HepG2 (cell line): ENCODE results near the gene PVRIG. TPM values are rescaled to one million over a fixed set of nuclear protein-coding genes. Genes with fewer than 3 reads are reported as not detected.
"Not testable (repeated sequence)": the region's sequence is repeated elsewhere in the genome, so short reads cannot be mapped to it uniquely, and the experiment has no call there.

Experiments
- ATAC-seq: fragments of 200-7000 bp; cut with Tn5 transposase; 3 replicates; pipeline ENCODE4 v1.9.1; 2020; ENCODE audit warnings: mild to moderate bottlenecking, moderate library complexity
- BruUV-seq: library from RNA; stranded (reverse); fragments of 400-500 nt; replicated peaks from 2 replicates; lab custom pipeline; 2021; lab: Mats Ljungman, UMichigan
- CTCF ChIA-PET: fragments of 300-600 bp; formaldehyde crosslinking; extraction: SDS; loops from one replicate; lab custom pipeline; 2021; ENCODE audit warnings: low total read pairs, inconsistent platforms, low intra/inter-chr PET ratio; lab: Yijun Ruan, JAX
- POLR2A ChIA-PET: fragments of 350-600 bp; sonication (Branson Sonifier 250); formaldehyde crosslinking; loops from one replicate; lab custom pipeline; 2020; ENCODE audit warnings: antibody characterized with exemption, inconsistent platforms; lab: Yijun Ruan, JAX
- DNase-seq: peaks from one replicate; pipeline ENCODE4 v3.0.0-alpha.2; 2015; ENCODE audit warnings: low spot score
- FAIRE-seq: peaks from 3 replicates; lab custom pipeline; 2011; peaks lifted over from hg19 to GRCh38; lab: Jason Lieb, UNC
- H2AFZ ChIP-seq: one replicate; pipeline ENCODE4 v1.6.1; 2011; ENCODE audit warnings: low read length, inconsistent platforms
- H3K27ac ChIP-seq: fragments of 300-600 bp; 3 replicates; pipeline ENCODE4 v1.8.0; 2011; ENCODE audit warnings: mixed run types, mild to moderate bottlenecking, mixed read lengths, low read length, inconsistent platforms; ENCODE audit not compliant: insufficient read depth; ENCODE audit errors: extremely low read length
- H3K27me3 ChIP-seq, 2 experiments: fragments of 200-600 bp in 1 of 2; 2 replicates in 1 of 2; 3 replicates in 1 of 2; pipeline versions ENCODE4 v1.6.0 to v1.8.0; 2011; ENCODE audit warnings: low read length in 2 of 2, mild to moderate bottlenecking in 2 of 2, moderate library complexity in 2 of 2, inconsistent platforms in 1 of 2; ENCODE audit not compliant: insufficient read depth in 2 of 2, control insufficient read depth in 1 of 2
- H3K36me3 ChIP-seq, 2 experiments: fragments of 200-600 bp in 1 of 2; replicated peaks in 1 of 2; 2 replicates in 1 of 2; 3 replicates in 1 of 2; pipeline versions ENCODE4 v1.5.1 to v1.8.0; 2011; ENCODE audit warnings: low read length in 2 of 2, inconsistent platforms in 1 of 2; ENCODE audit not compliant: insufficient read depth in 2 of 2, control insufficient read depth in 1 of 2
- H3K4me1 ChIP-seq: 2 replicates; pipeline ENCODE4 v1.5.1; 2012; ENCODE audit warnings: low read length, inconsistent platforms; ENCODE audit not compliant: insufficient read depth
- H3K4me2 ChIP-seq: 2 replicates; pipeline ENCODE4 v1.6.0; 2011; ENCODE audit warnings: low read depth, low read length, inconsistent platforms
- H3K4me3 ChIP-seq, 3 experiments: fragments of 200-600 bp in 1 of 3; sonication (generic), shearing (Covaris generic) in 1 of 3; replicated peaks in 1 of 3; 2 replicates each; pipeline ENCODE4 v1.5.1; 2011 to 2016; ENCODE audit warnings: low read length in 3 of 3, inconsistent platforms in 2 of 3, low read depth in 2 of 3, mild to moderate bottlenecking in 2 of 3, control low read depth in 1 of 3, mixed read lengths in 1 of 3; ENCODE audit not compliant: insufficient read depth in 1 of 3
- H3K79me2 ChIP-seq: one replicate; pipeline ENCODE4 v1.6.1; 2011; ENCODE audit warnings: low read length, inconsistent platforms; ENCODE audit not compliant: insufficient read depth
- H3K9ac ChIP-seq: 2 replicates; pipeline ENCODE4 v1.6.0; 2011; ENCODE audit warnings: mild to moderate bottlenecking, low read depth, low read length, inconsistent platforms; ENCODE audit not compliant: insufficient read depth
- H3K9me3 ChIP-seq: 2 replicates; pipeline ENCODE4 v1.5.1; 2012; ENCODE audit warnings: mild to moderate bottlenecking, low read length
- H4K20me1 ChIP-seq: 2 replicates; pipeline ENCODE4 v1.6.0; 2011; ENCODE audit warnings: inconsistent platforms, mild to moderate bottlenecking, low read length, moderate library complexity; ENCODE audit not compliant: insufficient read depth
- ATRX ChIP-seq: sonication (generic); formaldehyde crosslinking; IDR thresholded peaks from 2 replicates; pipeline ENCODE4 v1.4.0; 2020; ENCODE audit warnings: missing genetic modification reagents, borderline replicate concordance
- BCLAF1 ChIP-seq: fragments of 450-650 bp; IDR thresholded peaks from 2 replicates; pipeline ENCODE4 v1.6.1; 2017; ENCODE audit warnings: mild to moderate bottlenecking
- CTCF ChIP-seq: sonication (generic); formaldehyde crosslinking; IDR thresholded peaks from 2 replicates; pipeline ENCODE4 v1.5.0; 2020; ENCODE audit warnings: mild to moderate bottlenecking, missing genetic modification reagents, moderate library complexity
- HMG20A ChIP-seq: IDR thresholded peaks from 2 replicates; pipeline ENCODE4 v1.6.1; 2016; ENCODE audit warnings: borderline replicate concordance
- KAT7 ChIP-seq: IDR thresholded peaks from 2 replicates; pipeline ENCODE4 v1.6.1; 2018; ENCODE audit warnings: borderline replicate concordance, missing compliant biosample characterization
- KLF9 ChIP-seq: IDR thresholded peaks from 2 replicates; pipeline ENCODE4 v1.6.1; 2016; ENCODE audit warnings: low read depth
- MEIS2 ChIP-seq: sonication (generic); formaldehyde crosslinking; IDR thresholded peaks from 2 replicates; pipeline ENCODE4 v1.9.0; 2021; ENCODE audit warnings: mild to moderate bottlenecking, missing genetic modification reagents
- NFYB ChIP-seq: sonication (generic); formaldehyde crosslinking; IDR thresholded peaks from 2 replicates; pipeline ENCODE4 v1.4.0; 2020; ENCODE audit warnings: missing genetic modification reagents
- TOE1 ChIP-seq: sonication (generic); formaldehyde crosslinking; IDR thresholded peaks from 2 replicates; pipeline ENCODE4 v1.4.0; 2020; ENCODE audit warnings: mild to moderate bottlenecking, missing genetic modification reagents
- TP53 ChIP-seq: sonication (generic); formaldehyde crosslinking; conservative IDR thresholded peaks from 2 replicates; pipeline ENCODE4 v1.4.0; 2020; ENCODE audit warnings: missing genetic modification reagents
- ZNF546 ChIP-seq: sonication (generic); formaldehyde crosslinking; conservative IDR thresholded peaks from 2 replicates; pipeline ENCODE4 v1.8.1; 2023; ENCODE audit warnings: mild to moderate bottlenecking, missing genetic modification reagents
- ZSCAN29 ChIP-seq: sonication (generic); formaldehyde crosslinking; conservative IDR thresholded peaks from 2 replicates; pipeline ENCODE4 v1.4.0; 2020; ENCODE audit warnings: mild to moderate bottlenecking, missing genetic modification reagents
- WGBS: methylation state at CpG from one replicate; pipeline ENCODE4 v1.1.6; 2017; ENCODE audit warnings: low lambda C conversion rate; 5-methylcytosine and 5-hydroxymethylcytosine counted together
- in situ Hi-C: cut with HindIII; loops from 2 replicates; pipeline ENCODE4 v1.10.0; 2017; ENCODE audit warnings: low pct_unique_long_range_greater_than_20kb; ENCODE audit not compliant: extremely low pct_ligation_motif_present
- intact Hi-C: fragments of 100-400 bp; cut with micrococcal nuclease; formaldehyde crosslinking; loops from one replicate; pipeline ENCODE4 v1.10.0; 2022; ENCODE audit not compliant: unreplicated experiment
- polyA plus RNA-seq, 8 experiments: library from polyadenylated mRNA; depleted of rRNA in 3 of 8; stranded (reverse) in 7 of 8; unstranded in 1 of 8; fragments of >200 nt; fragmentation: Illumina TruSeq in 4 of 8; extraction: Trizol in 4 of 8; gene quantifications; 2 replicates each; pipeline versions ENCODE4 v1.2.1 to v1.2.3, GENCODE V29; 2011 to 2016; ENCODE audit warnings: low read depth in 4 of 8, missing spikeins in 1 of 8, mixed read lengths in 1 of 8; ENCODE audit not compliant: insufficient read depth in 1 of 8
- total RNA-seq, 5 experiments: library from RNA; depleted of rRNA; stranded (reverse); fragments of >200 nt; fragmentation: Illumina TruSeq; extraction: Trizol; gene quantifications; 2 replicates each; pipeline ENCODE4 v1.2.3, GENCODE V29; 2016; ENCODE audit warnings: low read depth in 1 of 5

Gene PVRIG
- total and polyA plus RNA-seq, 2 of the 13 experiments (the other 11 are each of a cell fraction or from before 2014, with no cell fraction given) = not detected

- DNase-seq = no peak
- Histone ChIP-seq H3K79me2 (peaks cover 8% of the 10 kb centered on the region), H3K36me3 (peaks cover 0 to 2% of the 10 kb centered on the region in 2 experiments; a peak in 1 of 5 replicates), H4K20me1 (no peaks in the 10 kb centered on the region), H3K27ac (no peak overlapping the region), H3K4me2 (no peak overlapping the region), H2AFZ (no peak overlapping the region), H3K9me3 (no peaks in the 10 kb centered on the region), H3K4me1 (no peaks in the 10 kb centered on the region), H3K9ac (no peak overlapping the region), H3K27me3 (no peaks in the 10 kb centered on the region), H3K4me3 (no peak overlapping the region)
- no TSS peak for BruUV-seq
- intact Hi-C loops (no loop called here), in situ Hi-C loops (no loop called here)
- TF ChIP-seq KAT7 (CRISPR knock-in tag) = no peak
- no peak for TF ChIP-seq HMG20A (CRISPR knock-in tag)
- TF ChIP-seq TOE1 = no peak
- no peak for TF ChIP-seq NFYB (CRISPR knock-in tag)
- no peak for TF ChIP-seq BCLAF1
- no peak for TF ChIP-seq KLF9 (CRISPR knock-in tag)
- no peak for TF ChIP-seq MEIS2 (CRISPR knock-in tag)
- TF ChIP-seq ZNF546 (CRISPR knock-in tag) = no peak
- no peak for TF ChIP-seq CTCF (CRISPR knock-in tag)
- TF ChIP-seq TP53 (CRISPR knock-in tag) = no peak
- TF ChIP-seq ZSCAN29 (CRISPR knock-in tag) = no peak
- no peak for TF ChIP-seq ATRX
- ATAC-seq = no peak
- 95% methylated on average over 7 of the region's 7 CpGs for WGBS
- ChIA-PET POLR2A (no interaction called here), CTCF (no interaction called here)
- no peak for FAIRE-seq
These were observed 37.3 kb downstream of the PVRIG start for GRCh38 chr7:100257017-100257416.

- H3K79me2 ChIP-seq = peaks cover 16% of the 10 kb centered on the region
- WGBS = 100% methylated on average over 4 of the region's 8 CpGs
- intact Hi-C loops, H3K4me3 ChIP-seq, POLR2A ChIA-PET, H3K9ac ChIP-seq, DNase-seq, H3K9me3 ChIP-seq, BruUV-seq, ATAC-seq, H2AFZ ChIP-seq, CTCF ChIA-PET, H3K27ac ChIP-seq, H3K27me3 ChIP-seq, FAIRE-seq, in situ Hi-C loops, H4K20me1 ChIP-seq, H3K4me1 ChIP-seq, H3K36me3 ChIP-seq, H3K4me2 ChIP-seq: not testable (repeated sequence)
These were observed 40.2 kb downstream of the PVRIG start for GRCh38 chr7:100259984-100260383.
